Measurements from ENCODE around the gene PTCD1.

Gene PTCD1

DNA sequence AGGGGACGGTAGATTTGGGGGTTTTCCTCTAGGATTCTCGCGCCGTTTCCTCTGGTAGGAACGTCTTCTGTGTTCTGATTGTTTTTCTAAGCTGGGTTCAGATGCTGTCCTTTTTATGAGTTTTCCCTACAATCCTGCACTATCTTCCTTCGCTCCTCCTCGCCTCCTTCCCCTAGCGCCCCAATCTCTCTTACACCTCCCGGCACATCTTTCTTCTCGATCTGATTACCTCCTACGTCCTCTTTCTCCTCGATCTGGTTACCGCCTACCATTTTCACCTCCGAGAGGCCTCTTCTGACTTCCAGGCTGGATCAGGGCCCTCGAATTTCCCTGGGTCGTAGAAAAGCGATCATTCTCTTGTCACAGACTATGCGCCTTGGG, 29.4 kb downstream of the PTCD1 start:
- DNase-seq = no peak
- H3K9me3 Mint-ChIP-seq = no peaks in the 10 kb centered on the region
- peaks cover 31% of the 10 kb centered on the region for H3K36me3 Mint-ChIP-seq
- peak overlapping the region; percentile 92 for H3K27ac Mint-ChIP-seq
- peak overlapping the region; percentile 89 for H3K4me3 Mint-ChIP-seq
- H3K27me3 Mint-ChIP-seq = no peaks in the 10 kb centered on the region
- CTCF ChIA-PET = no interaction called here
- peaks cover 49% of the 10 kb centered on the region for H3K4me1 Mint-ChIP-seq

DNA sequence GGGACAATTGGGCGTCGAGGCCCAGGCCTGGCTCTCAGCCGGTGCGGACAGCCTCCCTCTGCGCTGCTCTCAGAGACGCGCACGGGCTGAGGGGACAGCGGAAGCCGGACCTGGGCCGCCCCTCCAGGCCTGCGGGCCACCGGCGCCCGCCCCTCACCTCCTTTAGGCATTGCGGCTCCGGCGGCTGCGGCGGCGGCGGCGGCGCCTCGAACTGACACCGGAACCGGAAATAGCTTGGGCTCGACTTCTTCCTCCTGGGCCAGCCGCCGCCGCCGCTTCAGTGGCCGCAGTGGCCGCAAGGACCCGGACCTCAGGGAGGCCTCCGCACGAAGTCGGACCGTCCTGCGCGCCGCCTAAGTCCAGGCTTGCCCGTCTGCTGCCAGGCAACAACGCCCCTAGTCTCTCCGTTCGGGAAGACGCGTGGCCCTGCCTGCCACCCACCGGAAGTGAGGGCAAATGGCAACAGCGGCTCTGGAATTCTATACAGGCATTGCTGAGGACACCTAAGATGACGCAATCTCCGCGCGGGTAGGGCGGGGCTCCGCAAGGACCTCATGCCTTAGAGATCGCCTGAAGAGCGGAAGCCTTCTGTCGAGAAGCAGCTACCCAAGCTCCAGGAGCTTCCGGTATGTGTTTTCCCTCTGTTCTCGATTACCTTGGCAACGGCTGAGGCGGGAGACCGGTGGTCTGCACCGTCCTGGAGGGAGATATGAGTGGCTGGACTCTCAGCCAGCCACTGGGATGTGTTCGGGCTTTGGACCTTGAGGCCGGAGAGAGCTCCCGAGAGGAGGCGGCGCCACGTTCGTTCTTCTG, 30.0 kb downstream of the PTCD1 start, which contains the start of the genes BUD31 and PDAP1:
Gene BUD31, plus strand, starts transcription at position 591 of the 813 bp plus-strand sequence. CDS start 2,124 bp downstream, outside the sequence.
Gene PDAP1, minus strand, starts transcription at position 219 of the 813 bp plus-strand sequence. Its CDS starts 49 bp downstream, at position 170.
- peak within 1 kb of the TSS; percentile 89 for H3K4me3 Mint-ChIP-seq
- H3K27me3 Mint-ChIP-seq = no peaks in the 10 kb centered on the region
- H3K9me3 Mint-ChIP-seq = no peaks in the 10 kb centered on the region
- CTCF ChIA-PET = interaction anchor here (1.0 kb wide), 1 partner anchor 94 kb away, joined by 3 read pairs; no protein-coding TSS in a partner anchor
- DNase-seq = peak; percentile 94
- H3K4me1 Mint-ChIP-seq = peaks cover 50% of the 10 kb centered on the region
- H3K36me3 Mint-ChIP-seq = peaks cover 37% of the 10 kb centered on the region
- H3K27ac Mint-ChIP-seq = peak within 1 kb of the TSS; percentile 92

- Mint-ChIP-seq H3K36me3 (peaks cover 37% of the 10 kb centered on the region), H3K9me3 (no peaks in the 10 kb centered on the region), H3K27ac (peak overlapping the region; percentile 92), H3K4me1 (peaks cover 48% of the 10 kb centered on the region), H3K27me3 (no peaks in the 10 kb centered on the region), H3K4me3 (peak overlapping the region; percentile 89)
- peak; percentile 55 for DNase-seq
- CTCF ChIA-PET = interaction anchor here (0.9 to 1.3 kb wide), 3 partner anchors 21 to 94 kb away, joined by 3 to 7 read pairs (median 3); no protein-coding TSS in a partner anchor
Measured at GRCh38 chr7:99407872-99408378, 30.7 kb downstream of the PTCD1 start.

- H3K27ac Mint-ChIP-seq = peak overlapping the region; percentile 75
- no peaks in the 10 kb centered on the region for H3K27me3 Mint-ChIP-seq
- H3K4me3 Mint-ChIP-seq = peak overlapping the region; percentile 89
- no peaks in the 10 kb centered on the region for H3K9me3 Mint-ChIP-seq
- CTCF ChIA-PET = interaction anchor here (0.8 to 1.1 kb wide), 3 partner anchors 9 to 29 kb away, joined by 3 to 4 read pairs (median 3); no protein-coding TSS in a partner anchor
- H3K4me1 Mint-ChIP-seq = peaks cover 46% of the 10 kb centered on the region
- H3K36me3 Mint-ChIP-seq = peaks cover 34% of the 10 kb centered on the region
- no peak for DNase-seq
Measured at GRCh38 chr7:99406557-99406956, 32.0 kb downstream of the PTCD1 start.

- Mint-ChIP-seq H3K4me3 (no peak overlapping the region), H3K9me3 (no peaks in the 10 kb centered on the region), H3K36me3 (peaks cover 35% of the 10 kb centered on the region), H3K27me3 (no peaks in the 10 kb centered on the region), H3K27ac (peak overlapping the region; percentile 75), H3K4me1 (peaks cover 32% of the 10 kb centered on the region)
- CTCF ChIA-PET = interaction anchor here (0.6 kb wide), 1 partner anchor 704 kb away, joined by 3 read pairs; no protein-coding TSS in a partner anchor
- DNase-seq = no peak
Measured at GRCh38 chr7:99404977-99405320, 33.6 kb downstream of the PTCD1 start.

DNA sequence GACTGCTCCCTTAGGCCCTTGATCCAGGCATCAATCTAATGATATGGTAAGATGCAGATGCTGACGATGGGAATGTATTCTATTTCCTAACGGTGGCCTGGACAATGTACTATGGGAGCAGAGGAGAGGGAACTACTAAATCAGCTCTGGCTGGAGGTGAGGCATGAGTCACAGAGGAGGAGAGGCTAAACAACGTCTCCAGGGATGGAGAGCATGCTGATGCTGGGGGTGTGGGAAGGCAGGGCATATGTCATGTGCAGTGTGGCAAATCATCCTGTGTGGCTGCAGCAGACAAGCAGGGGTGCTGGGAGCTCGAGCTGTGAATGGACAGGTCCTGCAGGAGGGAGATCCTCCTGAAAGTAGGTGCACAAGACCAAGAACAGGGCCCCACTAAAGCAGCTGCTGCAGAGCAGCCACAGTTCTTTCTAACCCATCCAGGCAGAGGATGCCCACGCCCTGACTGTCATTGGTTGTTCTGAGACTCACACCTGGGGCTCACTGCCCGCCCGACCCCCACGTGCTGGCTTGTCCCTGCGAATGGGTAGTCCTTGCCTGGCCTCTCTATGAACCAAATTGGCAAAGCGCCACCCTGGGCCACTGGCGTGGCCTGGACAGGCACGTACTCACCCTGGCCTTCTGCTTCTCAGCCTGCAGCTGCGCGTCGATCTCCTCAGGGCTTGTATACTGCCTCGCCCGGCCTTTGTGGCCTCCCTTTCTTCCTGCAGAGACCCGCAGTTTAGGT, 34.2 kb downstream of the PTCD1 start:
- Mint-ChIP-seq H3K27ac (no peak overlapping the region), H3K4me1 (peaks cover 28% of the 10 kb centered on the region), H3K4me3 (no peak overlapping the region), H3K27me3 (no peaks in the 10 kb centered on the region), H3K9me3 (no peaks in the 10 kb centered on the region), H3K36me3 (peaks cover 39% of the 10 kb centered on the region)
- CTCF ChIA-PET = interaction anchor here (1.4 kb wide), 1 partner anchor 9 kb away, joined by 4 read pairs; no protein-coding TSS in a partner anchor
- no peak for DNase-seq

DNA sequence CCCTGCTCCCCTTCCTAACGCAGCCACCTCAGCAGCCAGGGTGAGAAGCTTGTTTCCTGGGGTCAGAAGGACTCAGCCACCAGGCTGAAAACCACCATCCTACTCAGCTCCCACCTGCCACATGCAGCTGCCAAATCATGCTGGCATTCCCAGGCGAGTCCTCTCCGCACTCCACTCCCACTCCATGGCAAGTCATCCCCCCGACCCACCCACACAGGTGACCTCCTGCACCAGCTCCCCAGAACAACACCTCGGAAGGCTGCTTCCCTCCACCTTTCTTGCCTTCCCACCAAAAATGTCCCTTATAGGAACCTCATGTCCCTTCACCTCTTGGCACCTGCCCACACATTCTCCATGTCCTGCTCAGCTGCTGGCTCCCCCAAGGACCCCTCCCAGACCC, 34.8 kb downstream of the PTCD1 start:
- H3K4me3 Mint-ChIP-seq = peak overlapping the region; percentile 18
- no peaks in the 10 kb centered on the region for H3K27me3 Mint-ChIP-seq
- H3K4me1 Mint-ChIP-seq = peaks cover 30% of the 10 kb centered on the region
- H3K36me3 Mint-ChIP-seq = peaks cover 41% of the 10 kb centered on the region
- H3K27ac Mint-ChIP-seq = no peak overlapping the region
- CTCF ChIA-PET = interaction anchor here (1.4 kb wide), 1 partner anchor 9 kb away, joined by 4 read pairs; no protein-coding TSS in a partner anchor
- no peak for DNase-seq
- no peaks in the 10 kb centered on the region for H3K9me3 Mint-ChIP-seq

DNA sequence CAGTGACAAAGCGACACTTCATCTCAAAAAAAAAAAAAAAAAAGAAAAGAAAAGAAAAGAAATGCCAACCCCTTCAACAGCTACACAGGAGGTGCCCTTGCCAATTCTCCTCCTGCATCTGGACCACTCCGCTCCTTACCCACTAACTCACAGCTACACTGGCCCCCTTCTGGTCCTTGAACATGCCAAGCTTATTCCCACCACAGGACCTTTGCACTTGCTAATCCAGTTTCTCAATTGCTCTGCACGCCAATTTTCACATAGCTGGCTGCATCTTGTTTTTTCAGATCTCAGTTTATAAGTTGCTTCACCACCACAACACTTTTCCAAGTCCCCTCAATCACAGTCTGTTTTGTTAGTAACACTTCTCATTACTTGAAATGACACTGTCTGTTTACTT, 35.7 kb downstream of the PTCD1 start:
- no peak for DNase-seq
- Mint-ChIP-seq H3K27me3 (no peaks in the 10 kb centered on the region), H3K36me3 (peaks cover 47% of the 10 kb centered on the region), H3K4me3 (no peak overlapping the region), H3K27ac (peak overlapping the region; percentile 2), H3K9me3 (no peaks in the 10 kb centered on the region), H3K4me1 (peaks cover 30% of the 10 kb centered on the region)
- CTCF ChIA-PET = interaction anchor here (0.5 kb wide), 1 partner anchor 475 kb away, joined by 3 read pairs; no protein-coding TSS in a partner anchor

- H3K27ac Mint-ChIP-seq = peak overlapping the region; percentile 67
- H3K9me3 Mint-ChIP-seq = no peaks in the 10 kb centered on the region
- H3K36me3 Mint-ChIP-seq = peaks cover 58% of the 10 kb centered on the region
- CTCF ChIA-PET = interaction anchor here (3.1 kb wide), 1 partner anchor 34 kb away, joined by 12 read pairs; no protein-coding TSS in a partner anchor
- no peaks in the 10 kb centered on the region for H3K27me3 Mint-ChIP-seq
- peaks cover 6% of the 10 kb centered on the region for H3K4me1 Mint-ChIP-seq
- DNase-seq = no peak
- H3K4me3 Mint-ChIP-seq = no peak overlapping the region
Measured at GRCh38 chr7:99399597-99399996, 39.0 kb downstream of the PTCD1 start.

GRCh38 chr7:99398891-99399445, 39.6 kb downstream of the PTCD1 start:
- CTCF ChIA-PET = interaction anchor here (3.1 kb wide), 1 partner anchor 33 kb away, joined by 12 read pairs; no protein-coding TSS in a partner anchor
- no peak for DNase-seq
- Mint-ChIP-seq H3K4me3 (peak overlapping the region; percentile 21), H3K4me1 (peaks cover 6% of the 10 kb centered on the region), H3K27me3 (no peaks in the 10 kb centered on the region), H3K27ac (peak overlapping the region; percentile 6), H3K36me3 (peaks cover 59% of the 10 kb centered on the region), H3K9me3 (no peaks in the 10 kb centered on the region)

GRCh38 chr7:99397297-99397983, 41.2 kb downstream of the PTCD1 start:
- H3K27ac Mint-ChIP-seq = peak overlapping the region; percentile 40
- H3K4me1 Mint-ChIP-seq = peaks cover 21% of the 10 kb centered on the region
- H3K9me3 Mint-ChIP-seq = no peaks in the 10 kb centered on the region
- H3K36me3 Mint-ChIP-seq = peaks cover 61% of the 10 kb centered on the region
- no peak overlapping the region for H3K4me3 Mint-ChIP-seq
- H3K27me3 Mint-ChIP-seq = no peaks in the 10 kb centered on the region
- DNase-seq = no peak
- CTCF ChIA-PET = no interaction called here

DNA sequence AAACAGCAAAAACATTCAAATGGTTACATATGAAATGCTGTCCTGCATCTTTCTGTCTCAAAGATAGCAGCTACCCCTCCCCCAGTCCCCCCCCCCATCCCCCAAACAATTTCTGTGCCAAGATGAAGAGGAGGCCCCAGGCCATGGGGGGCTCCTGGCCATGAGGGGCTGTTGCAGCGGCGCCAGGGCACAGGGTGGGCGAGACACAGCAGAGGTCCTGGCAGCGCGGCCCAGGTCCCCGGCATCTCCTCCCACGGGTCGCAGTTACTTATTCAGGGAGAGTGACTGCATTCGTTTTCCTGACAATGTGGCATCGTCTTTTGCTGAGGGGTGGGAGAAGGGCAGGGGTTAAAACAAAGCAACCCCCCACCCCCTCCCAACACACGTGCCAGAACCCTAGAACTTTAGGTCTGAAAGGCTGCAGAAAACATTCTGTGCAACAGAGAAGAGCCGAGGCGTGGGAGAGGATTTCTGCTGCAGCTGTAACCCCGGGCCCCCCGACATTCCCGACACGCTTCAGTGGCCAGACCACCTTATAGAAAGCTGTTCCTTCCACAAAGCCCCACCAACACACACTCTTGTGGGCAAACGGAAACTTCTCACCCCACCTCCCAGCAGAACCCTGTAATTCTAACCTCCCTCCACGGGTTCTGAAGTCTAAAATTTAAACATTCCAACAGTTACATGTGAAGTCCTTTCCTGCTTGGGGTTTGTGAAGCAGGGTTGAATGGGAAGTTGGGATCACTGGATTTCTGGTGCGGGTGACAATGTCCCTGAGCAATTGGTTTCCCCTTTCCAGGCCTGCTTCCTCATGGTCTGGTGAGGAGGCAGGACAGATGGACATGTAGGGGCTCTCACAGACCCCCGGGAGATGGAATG, 41.9 kb downstream of the PTCD1 start:
- Mint-ChIP-seq H3K27ac (no peak overlapping the region), H3K4me1 (peaks cover 25% of the 10 kb centered on the region), H3K4me3 (no peak overlapping the region), H3K36me3 (peaks cover 64% of the 10 kb centered on the region), H3K9me3 (no peaks in the 10 kb centered on the region), H3K27me3 (no peaks in the 10 kb centered on the region)
- CTCF ChIA-PET = no interaction called here
- DNase-seq = no peak

Data from activated naive CD4-positive, alpha-beta T cell treated with anti-CD3 and anti-CD28 coated beads, Interleukin-2, amount 10 ng/mL, durations not matched to agents 7 days and 5 days (primary cell).